Colonic mucosa (tissue), 4 donors: ENCODE measurements around the gene PLXDC2. TPM values are rescaled to one million over a fixed set of nuclear protein-coding genes. Genes with fewer than 3 reads are reported as not detected.

Source experiments
- DNase-seq: peaks from one replicate; pipeline ENCODE4 v3.0.0-alpha.2; 2020
- H3K27ac ChIP-seq: fragments of 200-600 bp; one replicate; pipeline ENCODE4 v1.8.0; 2021
- H3K27me3 ChIP-seq: fragments of 200-600 bp; one replicate; pipeline ENCODE4 v1.8.0; 2021
- H3K36me3 ChIP-seq: fragments of 200-600 bp; one replicate; pipeline ENCODE4 v1.8.0; 2021
- H3K4me1 ChIP-seq: fragments of 200-600 bp; one replicate; pipeline ENCODE4 v1.8.0; 2021; ENCODE audit warnings: mild to moderate bottlenecking
- H3K4me3 ChIP-seq: fragments of 200-600 bp; one replicate; pipeline ENCODE4 v1.8.0; 2021
- H3K9ac ChIP-seq, 2 donors: one replicate each; pipeline ENCODE4 v1.7.0; 2013; ENCODE audit warnings: control low read depth in 2 of 2, low read depth in 2 of 2, low read length in 2 of 2
- H3K9me3 ChIP-seq: fragments of 200-600 bp; one replicate; pipeline ENCODE4 v1.8.0; 2021
- CTCF ChIP-seq: fragments of 200-600 bp; IDR thresholded peaks from one replicate; pipeline ENCODE4 v1.8.0; 2022; ENCODE audit warnings: antibody characterized with exemption, mild to moderate bottlenecking
- intact Hi-C: fragments of 100-400 bp; cut with DNase I; formaldehyde crosslinking; loops from one replicate; pipeline ENCODE4 v1.14.1; 2022
- total RNA-seq, 2 donors: library from RNA; stranded (reverse); fragmentation: NEBNext Ultra II Directional in 1 of 2; extraction: Animal tissue kit (Norgen Biotek cat#: 25700) in 1 of 2; gene quantifications; one replicate each; pipeline ENCODE4 v1.2.1, GENCODE V29; 2021
- donor health status: healthy.
- donor health status: DM: no; HTN: no; CAD: no.
- donor health status: DM: no; HTN: no; CAD: no.

PLXDC2 gene
- total RNA-seq, 2 donors from 2014 or later: 12.5 to 22.4 TPM

GRCh38 chr10:19968745-19969144, 152.5 kb downstream of the PLXDC2 start:
- DNase-seq: no peak
- Histone ChIP-seq H3K4me1 (no peaks in the 10 kb centered on the region), H3K9ac (no peak overlapping the region), H3K27ac (no peak overlapping the region), H3K9me3 (no peaks in the 10 kb centered on the region), H3K4me3 (no peak overlapping the region), H3K27me3 (no peaks in the 10 kb centered on the region), H3K36me3 (no peaks in the 10 kb centered on the region)
- intact Hi-C loops: no loop called here
- TF ChIP-seq CTCF: no peak

- no peak overlapping the region for H3K4me3 ChIP-seq
- no peaks in the 10 kb centered on the region for H3K27me3 ChIP-seq
- no peaks in the 10 kb centered on the region for H3K36me3 ChIP-seq
- no peaks in the 10 kb centered on the region for H3K9me3 ChIP-seq
- intact Hi-C loops: no loop called here
- no peak overlapping the region for H3K9ac ChIP-seq
- no peaks in the 10 kb centered on the region for H3K4me1 ChIP-seq
- DNase-seq: no peak
- no peak for TF ChIP-seq CTCF
- no peak overlapping the region for H3K27ac ChIP-seq
Observed at GRCh38 chr10:19970256-19970655, 154.0 kb downstream of the PLXDC2 start.

GRCh38 chr10:19970717-19971116, 154.5 kb downstream of the PLXDC2 start:
- no peak for TF ChIP-seq CTCF
- no peaks in the 10 kb centered on the region for H3K27me3 ChIP-seq
- H3K4me3 ChIP-seq: no peak overlapping the region
- no peak overlapping the region for H3K9ac ChIP-seq
- H3K4me1 ChIP-seq: no peaks in the 10 kb centered on the region
- no peak for DNase-seq
- intact Hi-C loops: no loop called here
- no peaks in the 10 kb centered on the region for H3K9me3 ChIP-seq
- H3K27ac ChIP-seq: no peak overlapping the region
- H3K36me3 ChIP-seq: no peaks in the 10 kb centered on the region

GRCh38 chr10:19971343-19972052, 155.3 kb downstream of the PLXDC2 start:
- intact Hi-C loops: no loop called here
- no peak for TF ChIP-seq CTCF
- Histone ChIP-seq H3K9ac (no peak overlapping the region), H3K27me3 (no peaks in the 10 kb centered on the region), H3K27ac (no peak overlapping the region), H3K36me3 (no peaks in the 10 kb centered on the region), H3K4me1 (no peaks in the 10 kb centered on the region), H3K9me3 (no peaks in the 10 kb centered on the region), H3K4me3 (no peak overlapping the region)
- DNase-seq: no peak

GRCh38 chr10:19974138-19974537, 157.9 kb downstream of the PLXDC2 start:
- H3K4me1 ChIP-seq: no peaks in the 10 kb centered on the region
- DNase-seq: no peak
- no peaks in the 10 kb centered on the region for H3K36me3 ChIP-seq
- H3K27ac ChIP-seq: no peak overlapping the region
- intact Hi-C loops: no loop called here
- TF ChIP-seq CTCF: no peak
- no peaks in the 10 kb centered on the region for H3K27me3 ChIP-seq
- no peak overlapping the region for H3K9ac ChIP-seq
- no peaks in the 10 kb centered on the region for H3K9me3 ChIP-seq
- H3K4me3 ChIP-seq: no peak overlapping the region
